Caco-2 (cell line): ENCODE measurements around the gene GRID1. TPM values are rescaled to one million over a fixed set of nuclear protein-coding genes. Genes with fewer than 3 reads are reported as not detected.

Experiments used
- BruUV-seq: library from RNA; stranded (reverse); fragments of 400-500 nt; replicated peaks from 2 replicates; lab custom pipeline; 2021; lab: Mats Ljungman, UMichigan
- CTCF ChIA-PET: fragments of 300-600 bp; sonication (Branson Sonifier 250); formaldehyde crosslinking; loops from one replicate; lab custom pipeline; 2022; ENCODE audit warnings: antibody characterized with exemption; lab: Charles Lee
- POLR2A ChIA-PET: fragments of 300-600 bp; sonication (Branson Sonifier 250); formaldehyde crosslinking; loops from one replicate; lab custom pipeline; 2022; ENCODE audit warnings: antibody characterized with exemption; lab: Charles Lee
- DNase-seq, 2 experiments: peaks; one replicate each; pipeline versions ENCODE4 v3.0.0 to v3.0.0-alpha.2; 2020 to 2022
- H3K27me3 ChIP-seq: replicated peaks from 2 replicates; pipeline ENCODE4 v1.6.0; 2011; ENCODE audit warnings: low read length; ENCODE audit not compliant: control insufficient read depth, insufficient read depth
- H3K36me3 ChIP-seq: 2 replicates; pipeline ENCODE4 v1.5.1; 2011; ENCODE audit warnings: low read length; ENCODE audit not compliant: control insufficient read depth, insufficient read depth
- H3K4me1 ChIP-seq: fragments of 250-450 bp; sonication (Bioruptor Pico); 2 replicates; pipeline ENCODE4 v1.5.1; 2020; ENCODE audit warnings: mild to moderate bottlenecking
- H3K4me3 ChIP-seq: 2 replicates; pipeline ENCODE4 v1.5.1; 2011; ENCODE audit warnings: low read depth, mild to moderate bottlenecking, control low read depth, low read length
- H3K9me3 ChIP-seq: fragments of 250-450 bp; sonication (Bioruptor Pico); 2 replicates; pipeline ENCODE4 v1.5.1; 2020; ENCODE audit warnings: mild to moderate bottlenecking, moderate library complexity
- H3K27ac Mint-ChIP-seq: one replicate; pipeline ENCODE4 v1.8.0; 2022; ENCODE audit warnings: mixed read lengths; ENCODE audit not compliant: unreplicated experiment
- H3K27me3 Mint-ChIP-seq: one replicate; pipeline ENCODE4 v1.8.0; 2022; ENCODE audit warnings: mixed read lengths; ENCODE audit not compliant: insufficient read depth, unreplicated experiment
- H3K36me3 Mint-ChIP-seq: one replicate; pipeline ENCODE4 v1.8.0; 2022; ENCODE audit warnings: mild to moderate bottlenecking, mixed read lengths; ENCODE audit not compliant: insufficient read depth, unreplicated experiment
- H3K4me1 Mint-ChIP-seq: one replicate; pipeline ENCODE4 v1.8.0; 2022; ENCODE audit warnings: low read depth, mixed read lengths; ENCODE audit not compliant: unreplicated experiment
- H3K4me3 Mint-ChIP-seq: one replicate; pipeline ENCODE4 v1.8.0; 2022; ENCODE audit warnings: mild to moderate bottlenecking, moderate library complexity, mixed read lengths; ENCODE audit not compliant: unreplicated experiment
- H3K9me3 Mint-ChIP-seq: one replicate; pipeline ENCODE4 v1.8.0; 2022; ENCODE audit warnings: mixed read lengths; ENCODE audit not compliant: unreplicated experiment
- CTCF ChIP-seq, 2 experiments: fragments of 200-600 bp in 1 of 2; IDR thresholded peaks; 1 replicate in 1 of 2; 2 replicates in 1 of 2; pipeline versions ENCODE4 v1.5.1 to v1.8.0; 2011 to 2022; ENCODE audit warnings: antibody characterized with exemption in 1 of 2, control low read depth in 1 of 2, inconsistent platforms in 1 of 2, low read depth in 1 of 2, low read length in 1 of 2, mild to moderate bottlenecking in 1 of 2, moderate library complexity in 1 of 2; ENCODE audit not compliant: insufficient read depth in 1 of 2, severe bottlenecking in 1 of 2, unreplicated experiment in 1 of 2
- intact Hi-C: fragments of 100-400 bp; cut with micrococcal nuclease; formaldehyde crosslinking; loops from one replicate; pipeline ENCODE4 v1.10.0; 2022; ENCODE audit not compliant: unreplicated experiment
- total RNA-seq: library from RNA; stranded (reverse); gene quantifications from 2 replicates; pipeline ENCODE4 v1.2.3, GENCODE V29; 2022

The GRID1 gene
- total RNA-seq, 1 experiment from 2014 or later = 8.0 TPM

GRCh38 chr10:85900487-85900886, 466.1 kb downstream of the GRID1 start:
- no peaks in the 10 kb centered on the region for H3K9me3 Mint-ChIP-seq
- intact Hi-C loops = no loop called here
- Histone ChIP-seq H3K4me3 (no peak overlapping the region), H3K9me3 (no peaks in the 10 kb centered on the region), H3K27me3 (no peaks in the 10 kb centered on the region), H3K36me3 (no peaks in the 10 kb centered on the region), H3K4me1 (no peaks in the 10 kb centered on the region)
- ChIA-PET POLR2A (no interaction called here), CTCF (no interaction called here)
- H3K4me3 Mint-ChIP-seq = no peak overlapping the region
- no peak for TF ChIP-seq CTCF (IDR thresholded peaks at IDR 0.05; ENCODE audit: insufficient read depth in 1 of 2, low read depth in 1 of 2, low read length in 1 of 2, severe bottlenecking in 1 of 2, unreplicated experiment in 1 of 2)
- DNase-seq = no peak
- no peaks in the 10 kb centered on the region for H3K4me1 Mint-ChIP-seq
- H3K36me3 Mint-ChIP-seq = no peaks in the 10 kb centered on the region
- BruUV-seq = no TSS peak
- peaks cover 2% of the 10 kb centered on the region for H3K27me3 Mint-ChIP-seq
- no peak overlapping the region for H3K27ac Mint-ChIP-seq

GRCh38 chr10:85900061-85900460, 466.5 kb downstream of the GRID1 start:
- H3K4me3 Mint-ChIP-seq = no peak overlapping the region
- DNase-seq = no peak
- no peak overlapping the region for H3K27ac Mint-ChIP-seq
- intact Hi-C loops = no loop called here
- CTCF ChIA-PET = no interaction called here
- H3K4me1 Mint-ChIP-seq = no peaks in the 10 kb centered on the region
- no TSS peak for BruUV-seq
- H3K9me3 ChIP-seq = no peaks in the 10 kb centered on the region
- no peaks in the 10 kb centered on the region for H3K36me3 ChIP-seq
- POLR2A ChIA-PET = no interaction called here
- H3K4me1 ChIP-seq = no peaks in the 10 kb centered on the region
- no peak for TF ChIP-seq CTCF (IDR thresholded peaks at IDR 0.05; ENCODE audit: insufficient read depth in 1 of 2, low read depth in 1 of 2, low read length in 1 of 2, severe bottlenecking in 1 of 2, unreplicated experiment in 1 of 2)
- no peaks in the 10 kb centered on the region for H3K9me3 Mint-ChIP-seq
- H3K27me3 ChIP-seq = no peaks in the 10 kb centered on the region
- H3K36me3 Mint-ChIP-seq = no peaks in the 10 kb centered on the region
- H3K4me3 ChIP-seq = no peak overlapping the region
- H3K27me3 Mint-ChIP-seq = peaks cover 4% of the 10 kb centered on the region

- no peaks in the 10 kb centered on the region for H3K4me1 ChIP-seq
- H3K27me3 ChIP-seq = no peaks in the 10 kb centered on the region
- no peaks in the 10 kb centered on the region for H3K36me3 ChIP-seq
- Mint-ChIP-seq H3K27ac (no peak overlapping the region), H3K27me3 (peaks cover 22% of the 10 kb centered on the region), H3K9me3 (no peaks in the 10 kb centered on the region), H3K36me3 (no peaks in the 10 kb centered on the region), H3K4me3 (no peak overlapping the region), H3K4me1 (peaks cover 13% of the 10 kb centered on the region)
- intact Hi-C loops = no loop called here
- BruUV-seq = no TSS peak
- no peak for DNase-seq
- H3K9me3 ChIP-seq = no peaks in the 10 kb centered on the region
- CTCF ChIA-PET = no interaction called here
- no peak for TF ChIP-seq CTCF (IDR thresholded peaks at IDR 0.05; ENCODE audit: insufficient read depth in 1 of 2, low read depth in 1 of 2, low read length in 1 of 2, severe bottlenecking in 1 of 2, unreplicated experiment in 1 of 2)
- POLR2A ChIA-PET = no interaction called here
- no peak overlapping the region for H3K4me3 ChIP-seq
Measured at GRCh38 chr10:85891472-85891871, 475.1 kb downstream of the GRID1 start.
